ENCODE measurements around the gene SLC7A8. TPM values are rescaled to one million over a fixed set of nuclear protein-coding genes. Genes with fewer than 3 reads are reported as not detected.

Gene SLC7A8
- total and polyA plus RNA-seq, 10 of the 15 experiments (the other 5 are each of a cell fraction or from before 2014, with no cell fraction given), result 0.06 to 0.28 (median 0.21) TPM; not detected in 7

- TF ChIP-seq, protein P1, sequence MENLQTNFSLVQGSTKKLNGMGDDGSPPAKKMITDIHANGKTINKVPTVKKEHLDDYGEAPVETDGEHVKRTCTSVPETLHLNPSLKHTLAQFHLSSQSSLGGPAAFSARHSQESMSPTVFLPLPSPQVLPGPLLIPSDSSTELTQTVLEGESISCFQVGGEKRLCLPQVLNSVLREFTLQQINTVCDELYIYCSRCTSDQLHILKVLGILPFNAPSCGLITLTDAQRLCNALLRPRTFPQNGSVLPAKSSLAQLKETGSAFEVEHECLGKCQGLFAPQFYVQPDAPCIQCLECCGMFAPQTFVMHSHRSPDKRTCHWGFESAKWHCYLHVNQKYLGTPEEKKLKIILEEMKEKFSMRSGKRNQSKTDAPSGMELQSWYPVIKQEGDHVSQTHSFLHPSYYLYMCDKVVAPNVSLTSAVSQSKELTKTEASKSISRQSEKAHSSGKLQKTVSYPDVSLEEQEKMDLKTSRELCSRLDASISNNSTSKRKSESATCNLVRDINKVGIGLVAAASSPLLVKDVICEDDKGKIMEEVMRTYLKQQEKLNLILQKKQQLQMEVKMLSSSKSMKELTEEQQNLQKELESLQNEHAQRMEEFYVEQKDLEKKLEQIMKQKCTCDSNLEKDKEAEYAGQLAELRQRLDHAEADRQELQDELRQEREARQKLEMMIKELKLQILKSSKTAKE (IDR thresholded peaks at IDR 0.05; ENCODE audit: low read depth, poor library complexity, severe bottlenecking), result no peak
- TF ChIP-seq NFXL1 (IDR thresholded peaks at IDR 0.05; ENCODE audit: borderline replicate concordance) (no peak), ASH2L (IDR thresholded peaks at IDR 0.05; ENCODE audit: borderline replicate concordance, low read depth) (no peak), NR2C1 (IDR thresholded peaks at IDR 0.05) (no peak), CREM (IDR thresholded peaks at IDR 0.05; ENCODE audit: low read depth) (peak; percentile 21; the same call in 1 of the 2 replicates), BACH1 (IDR thresholded peaks at IDR 0.05; ENCODE audit: borderline replicate concordance) (no peak), RB1 (IDR thresholded peaks at IDR 0.05; ENCODE audit: borderline replicate concordance) (no peak), E4F1 (IDR thresholded peaks at IDR 0.05; ENCODE audit: borderline replicate concordance, partially characterized antibody) (no peak), FOXM1 (IDR thresholded peaks at IDR 0.05; ENCODE audit: low read depth, low read length) (peak; percentile 52; the same call in 1 of the 2 replicates), JUND (IDR thresholded peaks at IDR 0.05; ENCODE audit: low read depth, low read length) (no peak), IRF4 (IDR thresholded peaks at IDR 0.05; ENCODE audit: low read depth, low read length) (peak; percentile 56; the same call in 1 of the 2 replicates), SP1 (IDR thresholded peaks at IDR 0.05; ENCODE audit: low read depth, low read length) (no peak), TBL1XR1 (IDR thresholded peaks at IDR 0.05; ENCODE audit: low read depth, low read length) (no peak), MTA3 (IDR thresholded peaks at IDR 0.05; ENCODE audit: borderline replicate concordance, low read length) (no peak), NFYA (IDR thresholded peaks at IDR 0.05; ENCODE audit: borderline replicate concordance, low read depth, low read length) (no peak), RAD51 (IDR thresholded peaks at IDR 0.05) (no peak), ATF7 (IDR thresholded peaks at IDR 0.05; ENCODE audit: low read depth) (no peak), YBX1 (IDR thresholded peaks at IDR 0.05) (no peak), CBX3 (IDR thresholded peaks at IDR 0.05; ENCODE audit: borderline replicate concordance, low read depth) (no peak)
- TF ChIP-seq, protein P2, sequence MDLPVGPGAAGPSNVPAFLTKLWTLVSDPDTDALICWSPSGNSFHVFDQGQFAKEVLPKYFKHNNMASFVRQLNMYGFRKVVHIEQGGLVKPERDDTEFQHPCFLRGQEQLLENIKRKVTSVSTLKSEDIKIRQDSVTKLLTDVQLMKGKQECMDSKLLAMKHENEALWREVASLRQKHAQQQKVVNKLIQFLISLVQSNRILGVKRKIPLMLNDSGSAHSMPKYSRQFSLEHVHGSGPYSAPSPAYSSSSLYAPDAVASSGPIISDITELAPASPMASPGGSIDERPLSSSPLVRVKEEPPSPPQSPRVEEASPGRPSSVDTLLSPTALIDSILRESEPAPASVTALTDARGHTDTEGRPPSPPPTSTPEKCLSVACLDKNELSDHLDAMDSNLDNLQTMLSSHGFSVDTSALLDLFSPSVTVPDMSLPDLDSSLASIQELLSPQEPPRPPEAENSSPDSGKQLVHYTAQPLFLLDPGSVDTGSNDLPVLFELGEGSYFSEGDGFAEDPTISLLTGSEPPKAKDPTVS (IDR thresholded peaks at IDR 0.05; ENCODE audit: low read depth, low read length), result no peak
- TF ChIP-seq, protein P3, sequence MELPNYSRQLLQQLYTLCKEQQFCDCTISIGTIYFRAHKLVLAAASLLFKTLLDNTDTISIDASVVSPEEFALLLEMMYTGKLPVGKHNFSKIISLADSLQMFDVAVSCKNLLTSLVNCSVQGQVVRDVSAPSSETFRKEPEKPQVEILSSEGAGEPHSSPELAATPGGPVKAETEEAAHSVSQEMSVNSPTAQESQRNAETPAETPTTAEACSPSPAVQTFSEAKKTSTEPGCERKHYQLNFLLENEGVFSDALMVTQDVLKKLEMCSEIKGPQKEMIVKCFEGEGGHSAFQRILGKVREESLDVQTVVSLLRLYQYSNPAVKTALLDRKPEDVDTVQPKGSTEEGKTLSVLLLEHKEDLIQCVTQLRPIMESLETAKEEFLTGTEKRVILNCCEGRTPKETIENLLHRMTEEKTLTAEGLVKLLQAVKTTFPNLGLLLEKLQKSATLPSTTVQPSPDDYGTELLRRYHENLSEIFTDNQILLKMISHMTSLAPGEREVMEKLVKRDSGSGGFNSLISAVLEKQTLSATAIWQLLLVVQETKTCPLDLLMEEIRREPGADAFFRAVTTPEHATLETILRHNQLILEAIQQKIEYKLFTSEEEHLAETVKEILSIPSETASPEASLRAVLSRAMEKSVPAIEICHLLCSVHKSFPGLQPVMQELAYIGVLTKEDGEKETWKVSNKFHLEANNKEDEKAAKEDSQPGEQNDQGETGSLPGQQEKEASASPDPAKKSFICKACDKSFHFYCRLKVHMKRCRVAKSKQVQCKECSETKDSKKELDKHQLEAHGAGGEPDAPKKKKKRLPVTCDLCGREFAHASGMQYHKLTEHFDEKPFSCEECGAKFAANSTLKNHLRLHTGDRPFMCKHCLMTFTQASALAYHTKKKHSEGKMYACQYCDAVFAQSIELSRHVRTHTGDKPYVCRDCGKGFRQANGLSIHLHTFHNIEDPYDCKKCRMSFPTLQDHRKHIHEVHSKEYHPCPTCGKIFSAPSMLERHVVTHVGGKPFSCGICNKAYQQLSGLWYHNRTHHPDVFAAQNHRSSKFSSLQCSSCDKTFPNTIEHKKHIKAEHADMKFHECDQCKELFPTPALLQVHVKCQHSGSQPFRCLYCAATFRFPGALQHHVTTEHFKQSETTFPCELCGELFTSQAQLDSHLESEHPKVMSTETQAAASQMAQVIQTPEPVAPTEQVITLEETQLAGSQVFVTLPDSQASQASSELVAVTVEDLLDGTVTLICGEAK (IDR thresholded peaks at IDR 0.05; ENCODE audit: borderline replicate concordance), result no peak
Observed at GRCh38 chr14:23120541-23121251, 62.8 kb downstream of the SLC7A8 start (continued).

Measured in GM12878 (cell line).